HepG2 (cell line): ENCODE data around the gene EEPD1. TPM values are rescaled to one million over a fixed set of nuclear protein-coding genes. Genes with fewer than 3 reads are reported as not detected.

Source experiments
- ATAC-seq: fragments of 200-7000 bp; cut with Tn5 transposase; 3 replicates; pipeline ENCODE4 v1.9.1; 2020; ENCODE audit warnings: mild to moderate bottlenecking, moderate library complexity
- BruUV-seq: library from RNA; stranded (reverse); fragments of 400-500 nt; replicated peaks from 2 replicates; lab custom pipeline; 2021; lab: Mats Ljungman, UMichigan
- CTCF ChIA-PET: fragments of 300-600 bp; formaldehyde crosslinking; extraction: SDS; loops from one replicate; lab custom pipeline; 2021; ENCODE audit warnings: low total read pairs, inconsistent platforms, low intra/inter-chr PET ratio; lab: Yijun Ruan, JAX
- POLR2A ChIA-PET: fragments of 350-600 bp; sonication (Branson Sonifier 250); formaldehyde crosslinking; loops from one replicate; lab custom pipeline; 2020; ENCODE audit warnings: antibody characterized with exemption, inconsistent platforms; lab: Yijun Ruan, JAX
- DNase-seq: peaks from one replicate; pipeline ENCODE4 v3.0.0-alpha.2; 2015; ENCODE audit warnings: low spot score
- FAIRE-seq: peaks from 3 replicates; lab custom pipeline; 2011; peaks lifted over from hg19 to GRCh38; lab: Jason Lieb, UNC
- H2AFZ ChIP-seq: one replicate; pipeline ENCODE4 v1.6.1; 2011; ENCODE audit warnings: low read length, inconsistent platforms
- H3K27ac ChIP-seq: fragments of 300-600 bp; 3 replicates; pipeline ENCODE4 v1.8.0; 2011; ENCODE audit warnings: mixed run types, mild to moderate bottlenecking, mixed read lengths, low read length, inconsistent platforms; ENCODE audit not compliant: insufficient read depth; ENCODE audit errors: extremely low read length
- H3K27me3 ChIP-seq, 2 experiments: fragments of 200-600 bp in 1 of 2; 2 replicates in 1 of 2; 3 replicates in 1 of 2; pipeline versions ENCODE4 v1.6.0 to v1.8.0; 2011; ENCODE audit warnings: low read length in 2 of 2, mild to moderate bottlenecking in 2 of 2, moderate library complexity in 2 of 2, inconsistent platforms in 1 of 2; ENCODE audit not compliant: insufficient read depth in 2 of 2, control insufficient read depth in 1 of 2
- H3K36me3 ChIP-seq, 2 experiments: fragments of 200-600 bp in 1 of 2; replicated peaks in 1 of 2; 2 replicates in 1 of 2; 3 replicates in 1 of 2; pipeline versions ENCODE4 v1.5.1 to v1.8.0; 2011; ENCODE audit warnings: low read length in 2 of 2, inconsistent platforms in 1 of 2; ENCODE audit not compliant: insufficient read depth in 2 of 2, control insufficient read depth in 1 of 2
- H3K4me1 ChIP-seq: 2 replicates; pipeline ENCODE4 v1.5.1; 2012; ENCODE audit warnings: low read length, inconsistent platforms; ENCODE audit not compliant: insufficient read depth
- H3K4me2 ChIP-seq: 2 replicates; pipeline ENCODE4 v1.6.0; 2011; ENCODE audit warnings: low read depth, low read length, inconsistent platforms
- H3K4me3 ChIP-seq, 3 experiments: fragments of 200-600 bp in 1 of 3; sonication (generic), shearing (Covaris generic) in 1 of 3; replicated peaks in 1 of 3; 2 replicates each; pipeline ENCODE4 v1.5.1; 2011 to 2016; ENCODE audit warnings: low read length in 3 of 3, inconsistent platforms in 2 of 3, low read depth in 2 of 3, mild to moderate bottlenecking in 2 of 3, control low read depth in 1 of 3, mixed read lengths in 1 of 3; ENCODE audit not compliant: insufficient read depth in 1 of 3
- H3K79me2 ChIP-seq: one replicate; pipeline ENCODE4 v1.6.1; 2011; ENCODE audit warnings: low read length, inconsistent platforms; ENCODE audit not compliant: insufficient read depth
- H3K9ac ChIP-seq: 2 replicates; pipeline ENCODE4 v1.6.0; 2011; ENCODE audit warnings: mild to moderate bottlenecking, low read depth, low read length, inconsistent platforms; ENCODE audit not compliant: insufficient read depth
- H3K9me3 ChIP-seq: 2 replicates; pipeline ENCODE4 v1.5.1; 2012; ENCODE audit warnings: mild to moderate bottlenecking, low read length
- H4K20me1 ChIP-seq: 2 replicates; pipeline ENCODE4 v1.6.0; 2011; ENCODE audit warnings: inconsistent platforms, mild to moderate bottlenecking, low read length, moderate library complexity; ENCODE audit not compliant: insufficient read depth
- DZIP1 ChIP-seq: sonication (generic); formaldehyde crosslinking; IDR thresholded peaks from 2 replicates; pipeline ENCODE4 v1.5.0; 2020; ENCODE audit warnings: mild to moderate bottlenecking, missing genetic modification reagents
- EEA1 ChIP-seq: sonication (generic); formaldehyde crosslinking; IDR thresholded peaks from 2 replicates; pipeline ENCODE4 v1.5.1; 2020; ENCODE audit warnings: mild to moderate bottlenecking, missing genetic modification reagents, borderline replicate concordance
- JUND ChIP-seq: sonication (generic); formaldehyde crosslinking; IDR thresholded peaks from 2 replicates; pipeline ENCODE4 v1.8.0; 2022; ENCODE audit warnings: mild to moderate bottlenecking, missing genetic modification reagents
- SALL2 ChIP-seq: sonication (generic); formaldehyde crosslinking; IDR thresholded peaks from 2 replicates; pipeline ENCODE4 v1.8.1; 2023; ENCODE audit warnings: mild to moderate bottlenecking, missing genetic modification reagents, inconsistent platforms
- ZBTB2 ChIP-seq: sonication (generic); formaldehyde crosslinking; IDR thresholded peaks from 2 replicates; pipeline ENCODE4 v1.8.0; 2022; ENCODE audit warnings: low read depth, missing genetic modification reagents
- WGBS: methylation state at CpG from one replicate; pipeline ENCODE4 v1.1.6; 2017; ENCODE audit warnings: low lambda C conversion rate; 5-methylcytosine and 5-hydroxymethylcytosine counted together
- in situ Hi-C: cut with HindIII; loops from 2 replicates; pipeline ENCODE4 v1.10.0; 2017; ENCODE audit warnings: low pct_unique_long_range_greater_than_20kb; ENCODE audit not compliant: extremely low pct_ligation_motif_present
- intact Hi-C: fragments of 100-400 bp; cut with micrococcal nuclease; formaldehyde crosslinking; loops from one replicate; pipeline ENCODE4 v1.10.0; 2022; ENCODE audit not compliant: unreplicated experiment
- polyA plus RNA-seq, 8 experiments: library from polyadenylated mRNA; depleted of rRNA in 3 of 8; stranded (reverse) in 7 of 8; unstranded in 1 of 8; fragments of >200 nt; fragmentation: Illumina TruSeq in 4 of 8; extraction: Trizol in 4 of 8; gene quantifications; 2 replicates each; pipeline versions ENCODE4 v1.2.1 to v1.2.3, GENCODE V29; 2011 to 2016; ENCODE audit warnings: low read depth in 4 of 8, missing spikeins in 1 of 8, mixed read lengths in 1 of 8; ENCODE audit not compliant: insufficient read depth in 1 of 8
- total RNA-seq, 5 experiments: library from RNA; depleted of rRNA; stranded (reverse); fragments of >200 nt; fragmentation: Illumina TruSeq; extraction: Trizol; gene quantifications; 2 replicates each; pipeline ENCODE4 v1.2.3, GENCODE V29; 2016; ENCODE audit warnings: low read depth in 1 of 5

Gene EEPD1
- total and polyA plus RNA-seq, 2 of the 13 experiments (the other 11 are each of a cell fraction or from before 2014, with no cell fraction given), result 10.1 to 16.4 TPM

GRCh38 chr7:36224934-36225858 lies 72.1 kb downstream of the EEPD1 start:
- Histone ChIP-seq H3K79me2 (no peaks in the 10 kb centered on the region), H3K36me3 (peaks cover 0 to 1% of the 10 kb centered on the region in 2 experiments; a peak in 1 of 5 replicates), H2AFZ (no peak overlapping the region)
- POLR2A ChIA-PET, result no interaction called here
- in situ Hi-C loops, result no loop called here
- no peak for DNase-seq
- CTCF ChIA-PET, result no interaction called here
- no peak for TF ChIP-seq JUND (CRISPR knock-in tag)
- no peak for TF ChIP-seq DZIP1 (CRISPR knock-in tag)
- TF ChIP-seq EEA1 (CRISPR knock-in tag), result no peak
- TF ChIP-seq ZBTB2, result no peak
- TF ChIP-seq SALL2 (CRISPR knock-in tag), result no peak
- TF ChIP-seq, all 625 proteins: peak for 0
- Histone ChIP-seq H3K27ac (no peak overlapping the region), H3K9ac (no peak overlapping the region), H3K27me3 (no peaks in the 10 kb centered on the region), H3K4me2 (no peak overlapping the region), H3K9me3 (no peaks in the 10 kb centered on the region), H3K4me1 (no peaks in the 10 kb centered on the region), H4K20me1 (no peaks in the 10 kb centered on the region), H3K4me3 (no peak overlapping the region)
- no TSS peak for BruUV-seq
- no peak for FAIRE-seq
- no peak for ATAC-seq
- intact Hi-C loops, result no loop called here
- 95% methylated on average over 16 of the region's 16 CpGs for WGBS
